SK-N-SH (cell line): ENCODE results near the gene OSGIN1. TPM values are rescaled to one million over a fixed set of nuclear protein-coding genes. Genes with fewer than 3 reads are reported as not detected.

Experiments used
- CTCF ChIA-PET: fragments of 300-600, 350-600 bp; formaldehyde crosslinking; extraction: SDS; loops from one replicate; lab custom pipeline; 2021; lab: Yijun Ruan, JAX
- POLR2A ChIA-PET: fragments of 350-600 bp; sonication (Branson Sonifier 250); formaldehyde crosslinking; extraction: SDS; loops from one replicate; lab custom pipeline; 2020; ENCODE audit warnings: antibody characterized with exemption, inconsistent platforms; lab: Yijun Ruan, JAX
- DNase-seq: peaks from one replicate; pipeline ENCODE4 v3.0.0; 2012
- H2AFZ ChIP-seq: fragments of 200-600 bp; sonication (generic); 2 replicates; pipeline ENCODE4 v1.8.1; 2016; ENCODE audit warnings: antibody characterized with exemption, mild to moderate bottlenecking, low read depth
- H3F3A ChIP-seq: fragments of 200-600 bp; sonication (generic); replicated peaks from 2 replicates; pipeline ENCODE3; 2016; ENCODE audit warnings: antibody characterized with exemption, mild to moderate bottlenecking; ENCODE audit not compliant: insufficient read depth
- H3K27ac ChIP-seq, 2 experiments: fragments of 200-500 bp in 1 of 2; fragments of 200-600 bp in 1 of 2; sonication (Bioruptor generic) in 1 of 2; sonication (generic), shearing (Covaris generic) in 1 of 2; 2 replicates each; pipeline versions ENCODE4 v1.5.1 to v1.6.1; 2014 to 2016; ENCODE audit warnings: low read depth in 2 of 2, inconsistent platforms in 1 of 2, low read length in 1 of 2, mild to moderate bottlenecking in 1 of 2, mixed read lengths in 1 of 2
- H3K27me3 ChIP-seq: fragments of 200-600 bp; sonication (generic), shearing (Covaris generic); 2 replicates; pipeline ENCODE4 v1.6.1; 2016; ENCODE audit warnings: mixed run types; ENCODE audit not compliant: insufficient read depth
- H3K36me3 ChIP-seq, 2 experiments: fragments of 200-500 bp in 1 of 2; fragments of 200-600 bp in 1 of 2; sonication (Bioruptor generic) in 1 of 2; sonication (generic) in 1 of 2; replicated peaks in 1 of 2; 2 replicates each; pipeline versions ENCODE3 to v1.5.1; 2014 to 2016; ENCODE audit warnings: low read length in 1 of 2, mild to moderate bottlenecking in 1 of 2; ENCODE audit not compliant: insufficient read depth in 2 of 2, control insufficient read depth in 1 of 2
- H3K4me1 ChIP-seq, 2 experiments: fragments of 200-500 bp in 1 of 2; fragments of 200-600 bp in 1 of 2; sonication (Bioruptor generic) in 1 of 2; sonication (generic), shearing (Covaris generic) in 1 of 2; 2 replicates each; pipeline versions ENCODE4 v1.5.1 to v1.6.1; 2014 to 2016; ENCODE audit warnings: low read depth in 1 of 2, low read length in 1 of 2, mixed run types in 1 of 2; ENCODE audit not compliant: insufficient read depth in 2 of 2, control insufficient read depth in 1 of 2
- H3K4me2 ChIP-seq: fragments of 200-600 bp; sonication (generic), shearing (Covaris generic); 2 replicates; pipeline ENCODE4 v1.6.1; 2017; ENCODE audit warnings: mixed run types
- H3K4me3 ChIP-seq, 2 experiments: fragments of 200-500 bp in 1 of 2; fragments of 200-600 bp in 1 of 2; sonication (Bioruptor generic) in 1 of 2; sonication (generic), shearing (Covaris generic) in 1 of 2; 2 replicates each; pipeline versions ENCODE4 v1.5.1 to v1.8.1; 2014 to 2016; ENCODE audit warnings: low read depth in 2 of 2, inconsistent platforms in 1 of 2, low read length in 1 of 2, mild to moderate bottlenecking in 1 of 2, mixed read lengths in 1 of 2, moderate library complexity in 1 of 2
- H3K79me2 ChIP-seq: fragments of 200-600 bp; sonication (generic); 2 replicates; pipeline ENCODE4 v1.8.1; 2017; ENCODE audit warnings: mild to moderate bottlenecking; ENCODE audit not compliant: insufficient read depth
- H3K9ac ChIP-seq: fragments of 200-600 bp; sonication (generic); 2 replicates; pipeline ENCODE4 v1.6.1; 2017; ENCODE audit warnings: mixed run types
- H3K9me2 ChIP-seq: fragments of 200-600 bp; sonication (generic); 2 replicates; pipeline ENCODE4 v1.6.1; 2017; ENCODE audit warnings: mixed run types
- H3K9me3 ChIP-seq: fragments of 200-600 bp; sonication (generic); 2 replicates; pipeline ENCODE4 v1.6.1; 2017; ENCODE audit warnings: mixed run types, mild to moderate bottlenecking, moderate library complexity
- H4K20me1 ChIP-seq: fragments of 200-600 bp; sonication (generic); 2 replicates; pipeline ENCODE4 v1.6.1; 2017; ENCODE audit warnings: mild to moderate bottlenecking, mixed run types; ENCODE audit not compliant: insufficient read depth
- CHD2 ChIP-seq: fragments of 150-350 bp; IDR thresholded peaks from 2 replicates; pipeline ENCODE4 v1.6.1; 2018; ENCODE audit warnings: low read length; ENCODE audit not compliant: partially characterized antibody
- EP300 ChIP-seq, 2 experiments: IDR thresholded peaks; 2 replicates each; pipeline versions ENCODE4 v1.4.0 to v1.6.1; 2012; ENCODE audit warnings: borderline replicate concordance in 1 of 2, low read depth in 1 of 2, low read length in 1 of 2
- GABPA ChIP-seq: IDR thresholded peaks from 2 replicates; pipeline ENCODE4 v1.4.0; 2012; ENCODE audit warnings: low read depth, mild to moderate bottlenecking
- MAX ChIP-seq: IDR thresholded peaks from 2 replicates; pipeline ENCODE4 v1.4.0; 2012; ENCODE audit warnings: low read depth
- NFIC ChIP-seq: IDR thresholded peaks from 2 replicates; pipeline ENCODE4 v1.4.0; 2012; ENCODE audit warnings: borderline replicate concordance
- NRF1 ChIP-seq: IDR thresholded peaks from 2 replicates; pipeline ENCODE4 v1.6.1; 2012; ENCODE audit warnings: low read depth, mild to moderate bottlenecking, low read length
- RAD21 ChIP-seq: IDR thresholded peaks from 2 replicates; pipeline ENCODE4 v1.6.1; 2012; ENCODE audit warnings: mild to moderate bottlenecking, low read length
- RFX5 ChIP-seq: IDR thresholded peaks from 2 replicates; pipeline ENCODE4 v1.6.1; 2012; ENCODE audit warnings: mild to moderate bottlenecking, improper control_type of control experiment, low read length
- TCF12 ChIP-seq: IDR thresholded peaks from 2 replicates; pipeline ENCODE4 v1.4.0; 2012
- USF1 ChIP-seq: IDR thresholded peaks from 2 replicates; pipeline ENCODE4 v1.4.0; 2012; ENCODE audit warnings: low read depth, borderline replicate concordance
- USF2 ChIP-seq: fragments of 150-350 bp; IDR thresholded peaks from 2 replicates; pipeline ENCODE4 v1.6.1; 2017; ENCODE audit warnings: antibody characterized with exemption, low read length, low read depth, borderline replicate concordance
- WGBS: methylation state at CpG from one replicate; pipeline ENCODE4 v1.1.6; 2017; ENCODE audit warnings: low lambda C conversion rate; 5-methylcytosine and 5-hydroxymethylcytosine counted together
- polyA plus RNA-seq, 3 experiments: library from polyadenylated mRNA; depleted of rRNA; stranded (reverse); fragments of >200 nt; gene quantifications; 2 replicates each; pipeline ENCODE4 v1.2.3, GENCODE V29; 2012
- TF ChIP-seq, protein P1 (sequence below): fragments of 150-350 bp; IDR thresholded peaks from 2 replicates; pipeline ENCODE4 v1.6.1; 2016; ENCODE audit warnings: mild to moderate bottlenecking, low read depth, low read length

The OSGIN1 gene
- polyA plus RNA-seq, 1 of the 3 experiments (the other 2 are of a cell fraction), result 4.8 TPM

DNA sequence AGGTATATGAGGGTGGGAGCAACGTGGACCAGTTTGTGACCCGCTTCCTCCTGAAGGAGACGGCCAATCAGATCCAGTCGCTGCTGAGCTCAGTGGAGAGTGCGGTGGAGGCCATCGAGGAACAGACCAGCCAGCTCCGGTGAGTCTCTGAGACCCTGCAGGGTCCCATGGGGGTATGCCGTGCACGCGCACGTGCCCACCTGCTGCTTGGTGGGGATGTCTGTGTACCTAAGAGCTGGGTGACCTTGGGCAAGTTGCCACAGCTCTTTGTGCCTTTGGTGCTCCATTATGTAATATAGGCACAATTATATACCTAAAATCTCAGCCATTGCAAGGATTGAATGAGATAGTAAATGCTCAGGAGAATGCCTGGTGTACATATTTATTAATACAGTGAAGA, 37.5 kb downstream of the OSGIN1 start (continued):
- TF ChIP-seq EP300 (IDR thresholded peaks at IDR 0.05; ENCODE audit: borderline replicate concordance in 1 of 2, low read depth in 1 of 2, low read length in 1 of 2) (no peak), NRF1 (no peak)

GRCh38 chr16:83992624-83993023, 39.6 kb downstream of the OSGIN1 start:
- ChIA-PET POLR2A (no interaction called here), CTCF (interaction anchor here (0.7 to 2.0 kb wide), 3 partner anchors 11 to 623 kb away, joined by 3 to 9 read pairs (median 3); no protein-coding TSS in a partner anchor)
- H3K36me3 ChIP-seq, result no peaks in the 10 kb centered on the region
- H3K4me3 ChIP-seq, result no peak overlapping the region
- no peaks in the 10 kb centered on the region for H3K9me2 ChIP-seq
- H3K27ac ChIP-seq, result no peak overlapping the region
- H3K4me2 ChIP-seq, result no peak overlapping the region
- no peak overlapping the region for H3K9ac ChIP-seq
- WGBS, result 73% methylated on average over 6 of the region's 6 CpGs
- peak; percentile 36; the same call in 1 of the 2 replicates for TF ChIP-seq USF1
- TF ChIP-seq NFIC, result peak; percentile 70
- no peak for TF ChIP-seq GABPA
- TF ChIP-seq, protein P1, sequence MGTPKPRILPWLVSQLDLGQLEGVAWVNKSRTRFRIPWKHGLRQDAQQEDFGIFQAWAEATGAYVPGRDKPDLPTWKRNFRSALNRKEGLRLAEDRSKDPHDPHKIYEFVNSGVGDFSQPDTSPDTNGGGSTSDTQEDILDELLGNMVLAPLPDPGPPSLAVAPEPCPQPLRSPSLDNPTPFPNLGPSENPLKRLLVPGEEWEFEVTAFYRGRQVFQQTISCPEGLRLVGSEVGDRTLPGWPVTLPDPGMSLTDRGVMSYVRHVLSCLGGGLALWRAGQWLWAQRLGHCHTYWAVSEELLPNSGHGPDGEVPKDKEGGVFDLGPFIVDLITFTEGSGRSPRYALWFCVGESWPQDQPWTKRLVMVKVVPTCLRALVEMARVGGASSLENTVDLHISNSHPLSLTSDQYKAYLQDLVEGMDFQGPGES, result no peak
- 0 out of 2 replicates have a peak, but pooled peaks have one; percentile 24 for TF ChIP-seq MAX
- TF ChIP-seq TCF12, result 0 out of 2 replicates have a peak, but pooled peaks have one; percentile 5
- no peaks in the 10 kb centered on the region for H3K79me2 ChIP-seq
- no peaks in the 10 kb centered on the region for H4K20me1 ChIP-seq
- no peaks in the 10 kb centered on the region for H3F3A ChIP-seq
- no peak overlapping the region for H2AFZ ChIP-seq
- H3K9me3 ChIP-seq, result no peaks in the 10 kb centered on the region
- H3K4me1 ChIP-seq, result peaks cover 0 to 12% of the 10 kb centered on the region in 2 experiments; a peak in 1 of 4 replicates
- H3K27me3 ChIP-seq, result peaks cover 12% of the 10 kb centered on the region; the same call in 1 of the 2 replicates
- DNase-seq, result no peak

GRCh38 chr16:83994087-83994486, 41.0 kb downstream of the OSGIN1 start:
- H3K79me2 ChIP-seq, result no peaks in the 10 kb centered on the region
- no peak overlapping the region for H3K4me2 ChIP-seq
- no peak overlapping the region for H3K27ac ChIP-seq
- POLR2A ChIA-PET, result no interaction called here
- H2AFZ ChIP-seq, result no peak overlapping the region
- DNase-seq, result no peak
- no peaks in the 10 kb centered on the region for H3K9me2 ChIP-seq
- H3K9ac ChIP-seq, result no peak overlapping the region
- no peaks in the 10 kb centered on the region for H3K9me3 ChIP-seq
- no peaks in the 10 kb centered on the region for H3F3A ChIP-seq
- peaks cover 0 to 9% of the 10 kb centered on the region in 2 experiments; a peak in 1 of 4 replicates for H3K4me1 ChIP-seq
- TF ChIP-seq RAD21 (no peak), NFIC (no peak), TCF12 (no peak), GABPA (no peak), RFX5 (no peak), USF2 (no peak), CHD2 (no peak)
- TF ChIP-seq, all 33 proteins: peak for 0
- CTCF ChIA-PET, result interaction anchor here (0.8 to 2.6 kb wide), 3 partner anchors 10 to 312 kb away, joined by 3 to 7 read pairs (median 3); no protein-coding TSS in a partner anchor
- 85% methylated on average over 8 of the region's 8 CpGs for WGBS
- no peaks in the 10 kb centered on the region for H4K20me1 ChIP-seq
- H3K4me3 ChIP-seq, result no peak overlapping the region
- H3K36me3 ChIP-seq, result no peaks in the 10 kb centered on the region
- H3K27me3 ChIP-seq, result peaks cover 5% of the 10 kb centered on the region; the same call in 1 of the 2 replicates
